Mesenchymal stem cell (in vitro differentiated cells and primary cell): ENCODE data around the gene CLTCL1.

Source experiments
- DNase-seq: peaks from one replicate; pipeline ENCODE4 v3.0.0-alpha.2; 2013
- H2AFZ ChIP-seq: one replicate; pipeline ENCODE4 v1.6.1; 2013; ENCODE audit warnings: low read depth, mild to moderate bottlenecking, control low read depth, inconsistent platforms, low read length, moderate library complexity
- H2AK5ac ChIP-seq: 2 replicates; pipeline ENCODE4 v1.6.1; 2013; ENCODE audit warnings: low read length, moderate library complexity, mild to moderate bottlenecking, inconsistent platforms; ENCODE audit not compliant: severe bottlenecking
- H2BK120ac ChIP-seq: one replicate; pipeline ENCODE4 v1.6.1; 2013; ENCODE audit warnings: low read depth, mild to moderate bottlenecking, inconsistent platforms, low read length, moderate library complexity
- H2BK12ac ChIP-seq, 2 experiments: one replicate each; pipeline ENCODE4 v1.6.1; 2013; ENCODE audit warnings: inconsistent platforms in 2 of 2, low read length in 2 of 2, mild to moderate bottlenecking in 2 of 2, moderate library complexity in 2 of 2, control low read depth in 1 of 2
- H2BK15ac ChIP-seq: one replicate; pipeline ENCODE4 v1.6.1; 2013; ENCODE audit warnings: mild to moderate bottlenecking, low read depth, inconsistent platforms; ENCODE audit not compliant: poor library complexity, severe bottlenecking
- H2BK5ac ChIP-seq: 2 replicates; pipeline ENCODE4 v1.6.1; 2013; ENCODE audit warnings: low read depth, mild to moderate bottlenecking, low read length, control low read depth, inconsistent platforms; ENCODE audit not compliant: poor library complexity, severe bottlenecking
- H3K14ac ChIP-seq, 2 experiments: one replicate each; pipeline ENCODE4 v1.6.1; 2013; ENCODE audit warnings: inconsistent platforms in 2 of 2, low read length in 2 of 2, control low read depth in 1 of 2, mild to moderate bottlenecking in 1 of 2, moderate library complexity in 1 of 2
- H3K18ac ChIP-seq, 2 experiments: one replicate each; pipeline ENCODE4 v1.6.1; 2013; ENCODE audit warnings: inconsistent platforms in 2 of 2, low read length in 2 of 2, control low read depth in 1 of 2, low read depth in 1 of 2, mild to moderate bottlenecking in 1 of 2
- H3K23ac ChIP-seq, 2 experiments: one replicate each; pipeline ENCODE4 v1.6.1; 2013; ENCODE audit warnings: inconsistent platforms in 2 of 2, low read length in 2 of 2, mild to moderate bottlenecking in 2 of 2, moderate library complexity in 2 of 2, control low read depth in 1 of 2
- H3K27ac ChIP-seq: 2 replicates; pipeline ENCODE4 v1.5.1; 2013; ENCODE audit warnings: mild to moderate bottlenecking, moderate library complexity, low read length, control low read depth, inconsistent platforms; ENCODE audit not compliant: poor library complexity, severe bottlenecking
- H3K27me3 ChIP-seq, 2 experiments: 2 replicates each; pipeline versions ENCODE4 v1.6.1 to v1.7.0; 2013; ENCODE audit warnings: low read length in 2 of 2, mild to moderate bottlenecking in 2 of 2, moderate library complexity in 2 of 2, control low read depth in 1 of 2, inconsistent platforms in 1 of 2; ENCODE audit not compliant: control insufficient read depth in 1 of 2, insufficient read depth in 1 of 2
- H3K36me3 ChIP-seq, 2 experiments: 2 replicates each; pipeline versions ENCODE4 v1.6.1 to v1.7.0; 2013; ENCODE audit warnings: low read length in 2 of 2, control low read depth in 1 of 2, inconsistent platforms in 1 of 2, low read depth in 1 of 2, mild to moderate bottlenecking in 1 of 2; ENCODE audit not compliant: insufficient read depth in 2 of 2, control insufficient read depth in 1 of 2
- H3K4ac ChIP-seq, 2 experiments: one replicate each; pipeline ENCODE4 v1.6.1; 2013; ENCODE audit warnings: inconsistent platforms in 2 of 2, low read length in 2 of 2, mild to moderate bottlenecking in 2 of 2, moderate library complexity in 2 of 2, control low read depth in 1 of 2, low read depth in 1 of 2
- H3K4me1 ChIP-seq: 2 replicates; pipeline ENCODE4 v1.6.1; 2013; ENCODE audit warnings: low read depth, low read length, control low read depth; ENCODE audit not compliant: control insufficient read depth, insufficient read depth
- H3K4me2 ChIP-seq: 2 replicates; pipeline ENCODE4 v1.6.1; 2013; ENCODE audit warnings: low read length, mild to moderate bottlenecking, inconsistent platforms; ENCODE audit not compliant: poor library complexity, severe bottlenecking
- H3K4me3 ChIP-seq, 2 experiments: 2 replicates each; pipeline versions ENCODE4 v1.5.1 to v1.7.0; 2013; ENCODE audit warnings: low read length in 2 of 2, mild to moderate bottlenecking in 2 of 2, control low read depth in 1 of 2, low read depth in 1 of 2; ENCODE audit not compliant: insufficient read depth in 1 of 2
- H3K79me1 ChIP-seq: replicated peaks from 2 replicates; pipeline ENCODE4 v1.6.1; 2013; ENCODE audit warnings: mild to moderate bottlenecking, control low read depth, low read length, inconsistent platforms; ENCODE audit not compliant: poor library complexity, severe bottlenecking
- H3K9ac ChIP-seq: 2 replicates; pipeline ENCODE4 v1.7.0; 2013; ENCODE audit warnings: mild to moderate bottlenecking, low read length, moderate library complexity
- H3K9me3 ChIP-seq: 2 replicates; pipeline ENCODE4 v1.7.0; 2013; ENCODE audit warnings: mild to moderate bottlenecking, low read length; ENCODE audit not compliant: control insufficient read depth
- H4K8ac ChIP-seq: one replicate; pipeline ENCODE4 v1.6.1; 2013; ENCODE audit warnings: inconsistent platforms, mild to moderate bottlenecking, low read length, moderate library complexity
- H4K91ac ChIP-seq: one replicate; pipeline ENCODE4 v1.6.1; 2013; ENCODE audit warnings: mild to moderate bottlenecking, low read length, inconsistent platforms
- WGBS: methylation state at CpG from one replicate; pipeline ENCODE4 v1.1.7; 2013; ENCODE audit warnings: mixed read lengths; 5-methylcytosine and 5-hydroxymethylcytosine counted together

Gene CLTCL1

GRCh38 chr22:19201869-19202798, 89.4 kb downstream of the CLTCL1 start:
- Histone ChIP-seq H2BK15ac (no peak overlapping the region), H2BK120ac (no peak overlapping the region), H3K36me3 (peaks cover 11 to 40% of the 10 kb centered on the region in 2 experiments), H3K23ac (no peak overlapping the region), H3K9ac (no peak overlapping the region), H2AFZ (no peak overlapping the region), H3K79me1 (no peaks in the 10 kb centered on the region), H3K9me3 (no peaks in the 10 kb centered on the region), H2BK12ac (no peak overlapping the region), H3K14ac (no peak overlapping the region), H3K18ac (no peak overlapping the region), H3K27ac (no peak overlapping the region), H3K4me1 (peaks cover 2% of the 10 kb centered on the region), H2AK5ac (no peak overlapping the region), H3K4me2 (no peak overlapping the region), H3K27me3 (no peaks in the 10 kb centered on the region), H4K8ac (no peak overlapping the region), H2BK5ac (no peak overlapping the region), H3K4ac (no peak overlapping the region), H3K4me3 (no peak overlapping the region), H4K91ac (no peak overlapping the region)
- DNase-seq: no peak
- 97% methylated on average over 18 of the region's 18 CpGs for WGBS

DNA sequence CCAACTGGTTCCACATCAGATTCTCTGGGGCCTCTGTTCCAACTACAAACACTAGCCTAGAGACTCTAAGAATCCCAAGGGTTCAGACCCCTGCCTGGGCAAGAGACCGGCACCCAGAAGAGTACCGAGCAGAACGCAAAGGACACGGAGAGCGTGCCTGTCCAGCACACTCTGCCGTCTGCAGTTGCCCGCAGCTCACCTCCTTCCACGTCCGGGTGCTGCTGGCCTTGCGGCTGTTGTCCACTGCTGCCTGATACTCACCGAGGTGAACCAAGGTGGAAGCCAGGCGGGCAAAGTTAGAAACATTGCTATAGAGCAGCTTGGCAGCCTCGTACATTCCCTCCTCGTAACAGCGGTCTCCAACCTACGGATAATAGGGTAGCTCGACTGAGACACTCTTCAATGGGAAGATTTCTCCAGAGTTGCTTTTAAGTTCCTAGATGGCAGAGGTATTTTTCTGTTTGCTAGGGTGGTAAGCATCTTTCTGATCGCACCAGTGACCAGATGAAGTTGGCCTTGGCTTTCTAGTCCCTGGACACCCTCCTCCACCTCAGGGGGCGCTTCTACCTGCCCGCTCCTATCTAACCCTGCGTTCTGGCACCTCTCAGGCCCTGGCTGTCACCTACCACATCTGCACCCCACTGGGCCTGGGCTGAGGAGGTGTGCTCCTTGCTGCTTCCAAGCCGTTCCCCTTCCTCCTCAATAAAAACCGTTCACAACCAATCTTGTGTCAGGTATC, 90.2 kb downstream of the CLTCL1 start:
- Histone ChIP-seq H3K14ac (no peak overlapping the region), H2AK5ac (no peak overlapping the region), H3K23ac (no peak overlapping the region), H3K4me2 (no peak overlapping the region), H2BK12ac (no peak overlapping the region), H3K27ac (no peak overlapping the region), H3K4me1 (peaks cover 2% of the 10 kb centered on the region), H2AFZ (no peak overlapping the region), H3K4ac (no peak overlapping the region), H4K8ac (no peak overlapping the region), H3K9ac (no peak overlapping the region), H3K36me3 (peaks cover 11 to 46% of the 10 kb centered on the region in 2 experiments), H2BK5ac (no peak overlapping the region), H2BK120ac (no peak overlapping the region), H3K79me1 (no peaks in the 10 kb centered on the region), H3K4me3 (no peak overlapping the region), H3K27me3 (no peaks in the 10 kb centered on the region), H3K18ac (no peak overlapping the region), H2BK15ac (no peak overlapping the region), H4K91ac (no peak overlapping the region), H3K9me3 (no peaks in the 10 kb centered on the region)
- DNase-seq: no peak
- 96% methylated on average over 23 of the region's 23 CpGs for WGBS

- H2BK5ac ChIP-seq: no peak overlapping the region
- 94% methylated on average over 8 of the region's 8 CpGs for WGBS
- peaks cover 17 to 61% of the 10 kb centered on the region in 2 experiments for H3K36me3 ChIP-seq
Measured at GRCh38 chr22:19199479-19199878, 92.0 kb downstream of the CLTCL1 start.

More at GRCh38 chr22:19199479-19199878, 92.0 kb downstream of the CLTCL1 start:
- no peak overlapping the region for H3K14ac ChIP-seq
- no peak overlapping the region for H4K91ac ChIP-seq
- H2AFZ ChIP-seq: no peak overlapping the region
- no peaks in the 10 kb centered on the region for H3K27me3 ChIP-seq
- no peaks in the 10 kb centered on the region for H3K9me3 ChIP-seq
- H3K79me1 ChIP-seq: no peaks in the 10 kb centered on the region
- no peak overlapping the region for H3K9ac ChIP-seq
- no peak overlapping the region for H2BK12ac ChIP-seq
- no peak overlapping the region for H3K4me2 ChIP-seq
- H3K27ac ChIP-seq: no peak overlapping the region
- DNase-seq: no peak
- no peak overlapping the region for H4K8ac ChIP-seq
- no peak overlapping the region for H3K4ac ChIP-seq
- no peak overlapping the region for H3K18ac ChIP-seq
- no peak overlapping the region for H2BK15ac ChIP-seq
- H3K4me3 ChIP-seq: no peak overlapping the region
- no peak overlapping the region for H2AK5ac ChIP-seq
- H3K4me1 ChIP-seq: peaks cover 2% of the 10 kb centered on the region
- H3K23ac ChIP-seq: no peak overlapping the region
- no peak overlapping the region for H2BK120ac ChIP-seq
